Esophagus muscularis mucosa (tissue), 4 donors: ENCODE data around the gene ARSB.

Source experiments
- EP300 ChIP-seq: sonication (generic); formaldehyde crosslinking; IDR thresholded peaks from one replicate; pipeline ENCODE4 v1.6.1; 2017; ENCODE audit warnings: antibody characterized with exemption
- POLR2A ChIP-seq: fragments of 450-650 bp; IDR thresholded peaks from one replicate; pipeline ENCODE4 v1.6.1; 2017; ENCODE audit warnings: antibody characterized with exemption, moderate library complexity, mild to moderate bottlenecking, low read depth
- TF ChIP-seq, protein P1 (sequence below), 3 experiments: fragments of 200-600 bp in 2 of 3; fragments of 450-650 bp in 1 of 3; sonication (generic) in 2 of 3; IDR thresholded peaks; one replicate each; pipeline ENCODE4 v1.5.1; 2017 to 2019; ENCODE audit warnings: antibody characterized with exemption in 3 of 3, mild to moderate bottlenecking in 2 of 3, moderate library complexity in 1 of 3

DNA sequence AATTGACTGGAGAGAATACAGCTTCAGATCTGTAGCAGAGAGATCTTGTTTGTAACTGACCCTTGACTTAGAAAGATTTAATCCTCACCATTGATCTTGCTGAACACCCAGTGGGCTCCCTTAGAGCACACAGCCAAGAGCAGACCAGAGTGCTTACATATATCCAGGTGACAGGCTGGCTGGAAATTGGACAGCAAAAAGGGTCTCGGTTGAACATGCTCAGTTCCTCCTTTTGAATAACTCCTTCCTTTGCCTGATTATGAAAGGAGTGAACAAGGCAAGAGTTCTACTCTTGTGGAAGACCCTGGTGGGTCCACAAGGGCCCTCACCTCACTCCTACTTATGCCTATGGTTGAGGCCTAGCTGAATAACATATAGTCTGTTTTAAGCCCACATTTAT is 202.4 kb downstream of the ARSB start:
- TF ChIP-seq POLR2A, result no peak
- TF ChIP-seq, protein P1, sequence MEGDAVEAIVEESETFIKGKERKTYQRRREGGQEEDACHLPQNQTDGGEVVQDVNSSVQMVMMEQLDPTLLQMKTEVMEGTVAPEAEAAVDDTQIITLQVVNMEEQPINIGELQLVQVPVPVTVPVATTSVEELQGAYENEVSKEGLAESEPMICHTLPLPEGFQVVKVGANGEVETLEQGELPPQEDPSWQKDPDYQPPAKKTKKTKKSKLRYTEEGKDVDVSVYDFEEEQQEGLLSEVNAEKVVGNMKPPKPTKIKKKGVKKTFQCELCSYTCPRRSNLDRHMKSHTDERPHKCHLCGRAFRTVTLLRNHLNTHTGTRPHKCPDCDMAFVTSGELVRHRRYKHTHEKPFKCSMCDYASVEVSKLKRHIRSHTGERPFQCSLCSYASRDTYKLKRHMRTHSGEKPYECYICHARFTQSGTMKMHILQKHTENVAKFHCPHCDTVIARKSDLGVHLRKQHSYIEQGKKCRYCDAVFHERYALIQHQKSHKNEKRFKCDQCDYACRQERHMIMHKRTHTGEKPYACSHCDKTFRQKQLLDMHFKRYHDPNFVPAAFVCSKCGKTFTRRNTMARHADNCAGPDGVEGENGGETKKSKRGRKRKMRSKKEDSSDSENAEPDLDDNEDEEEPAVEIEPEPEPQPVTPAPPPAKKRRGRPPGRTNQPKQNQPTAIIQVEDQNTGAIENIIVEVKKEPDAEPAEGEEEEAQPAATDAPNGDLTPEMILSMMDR (IDR thresholded peaks at IDR 0.05), result no peak
- no peak for TF ChIP-seq EP300
